ENCODE data around the gene LLCFC1.

DNA sequence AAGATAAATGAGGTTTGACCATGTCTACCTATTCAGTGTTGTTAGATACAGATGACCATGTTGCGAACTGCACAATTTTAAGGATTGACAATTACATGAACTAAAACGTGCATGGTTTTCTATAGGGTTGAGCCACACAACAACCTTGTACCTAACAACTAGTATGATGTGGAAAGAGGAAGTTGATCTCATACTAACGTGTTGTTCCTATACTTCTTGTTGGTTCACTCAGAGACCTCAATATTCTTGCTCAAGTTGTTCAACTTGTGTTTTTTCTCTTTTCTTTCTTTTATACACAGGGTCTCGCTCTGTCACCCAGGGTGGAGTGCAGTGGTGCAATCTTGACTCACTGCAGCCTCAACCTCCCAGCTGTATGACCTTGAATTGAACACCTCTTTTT is 28.9 kb downstream of the LLCFC1 start:
- TF ChIP-seq POLR2A (IDR thresholded peaks at IDR 0.05) (no peak), EP300 (IDR thresholded peaks at IDR 0.05) (no peak)
- TF ChIP-seq, protein P1, sequence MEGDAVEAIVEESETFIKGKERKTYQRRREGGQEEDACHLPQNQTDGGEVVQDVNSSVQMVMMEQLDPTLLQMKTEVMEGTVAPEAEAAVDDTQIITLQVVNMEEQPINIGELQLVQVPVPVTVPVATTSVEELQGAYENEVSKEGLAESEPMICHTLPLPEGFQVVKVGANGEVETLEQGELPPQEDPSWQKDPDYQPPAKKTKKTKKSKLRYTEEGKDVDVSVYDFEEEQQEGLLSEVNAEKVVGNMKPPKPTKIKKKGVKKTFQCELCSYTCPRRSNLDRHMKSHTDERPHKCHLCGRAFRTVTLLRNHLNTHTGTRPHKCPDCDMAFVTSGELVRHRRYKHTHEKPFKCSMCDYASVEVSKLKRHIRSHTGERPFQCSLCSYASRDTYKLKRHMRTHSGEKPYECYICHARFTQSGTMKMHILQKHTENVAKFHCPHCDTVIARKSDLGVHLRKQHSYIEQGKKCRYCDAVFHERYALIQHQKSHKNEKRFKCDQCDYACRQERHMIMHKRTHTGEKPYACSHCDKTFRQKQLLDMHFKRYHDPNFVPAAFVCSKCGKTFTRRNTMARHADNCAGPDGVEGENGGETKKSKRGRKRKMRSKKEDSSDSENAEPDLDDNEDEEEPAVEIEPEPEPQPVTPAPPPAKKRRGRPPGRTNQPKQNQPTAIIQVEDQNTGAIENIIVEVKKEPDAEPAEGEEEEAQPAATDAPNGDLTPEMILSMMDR (IDR thresholded peaks at IDR 0.05), result no peak

Data from sigmoid colon (tissue), 4 donors.